ENCODE measurements around the gene DHTKD1.

DHTKD1 gene

GRCh38 chr10:12103802-12104201 is 35.0 kb downstream of the DHTKD1 start:
- no peak for DNase-seq (ENCODE audit: extremely low spot score)
- no peak for TF ChIP-seq CTCF (IDR thresholded peaks at IDR 0.05; ENCODE audit: control extremely low read depth, extremely low read depth, low read depth, missing control alignments)
- CTCF ChIA-PET, result interaction anchor here (1.0 to 1.5 kb wide), 2 partner anchors 8 to 15 kb away, joined by 3 to 5 read pairs; no protein-coding TSS in a partner anchor
- POLR2A ChIA-PET, result interaction anchor here (1.2 kb wide), 1 partner anchor 11 kb away, joined by 3 read pairs; no protein-coding TSS in a partner anchor

DNA sequence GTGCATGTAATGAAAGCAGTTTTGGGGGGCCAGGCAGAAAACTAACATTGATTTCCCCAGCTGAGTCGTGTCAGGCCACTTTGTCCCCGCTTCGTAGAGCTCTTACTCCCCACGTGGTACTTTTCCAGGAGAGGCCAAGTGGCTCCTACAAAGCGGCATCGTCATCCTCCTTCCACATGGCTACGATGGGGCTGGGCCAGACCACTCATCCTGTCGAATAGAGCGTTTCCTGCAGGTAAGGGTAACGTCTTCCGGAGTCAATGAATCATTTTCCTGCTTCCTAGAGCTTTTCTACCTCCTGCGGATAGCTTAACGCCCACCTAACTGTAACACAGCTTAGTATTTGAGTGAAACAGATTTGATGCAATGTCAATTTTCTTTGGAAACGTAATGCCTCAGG is 39.0 kb downstream of the DHTKD1 start:
- ChIA-PET CTCF (interaction anchor here (0.6 to 1.4 kb wide), 4 partner anchors 11 to 41 kb away, joined by 3 to 4 read pairs (median 3); no protein-coding TSS in a partner anchor), POLR2A (no interaction called here)
- DNase-seq (ENCODE audit: extremely low spot score), result no peak
- no peak for TF ChIP-seq CTCF (IDR thresholded peaks at IDR 0.05; ENCODE audit: control extremely low read depth, extremely low read depth, low read depth, missing control alignments)

- CTCF ChIA-PET, result interaction anchor here (0.9 to 1.8 kb wide), 3 partner anchors 9 to 123 kb away, joined by 3 to 4 read pairs (median 4); no protein-coding TSS in a partner anchor
Measured at GRCh38 chr10:12109286-12109685, 40.5 kb downstream of the DHTKD1 start.

DNA sequence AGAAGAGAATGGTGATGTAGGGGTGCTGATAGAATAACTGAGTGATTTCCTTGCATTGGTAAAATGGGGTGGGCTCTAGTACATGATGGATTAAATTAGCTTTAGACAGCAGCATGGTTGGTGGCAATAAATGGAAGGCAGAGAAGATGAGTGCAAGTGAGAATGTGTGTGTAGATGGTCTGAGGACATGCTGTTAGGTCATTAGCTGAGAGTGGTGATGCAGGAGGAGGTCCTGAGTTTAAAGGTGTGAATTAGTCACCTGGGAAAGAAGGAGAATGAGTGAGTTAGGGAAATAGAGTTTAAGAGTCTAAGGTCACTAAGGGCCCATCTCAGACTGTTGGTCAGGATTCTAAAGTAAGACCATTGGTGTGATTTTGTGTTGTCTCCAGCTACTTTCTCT is 42.8 kb downstream of the DHTKD1 start:
- POLR2A ChIA-PET, result no interaction called here
- CTCF ChIA-PET, result interaction anchor here (0.9 to 1.8 kb wide), 4 partner anchors 9 to 32 kb away, joined by 3 to 6 read pairs (median 4); no protein-coding TSS in a partner anchor
- TF ChIP-seq CTCF (IDR thresholded peaks at IDR 0.05; ENCODE audit: control extremely low read depth, extremely low read depth, low read depth, missing control alignments), result no peak
- no peak for DNase-seq (ENCODE audit: extremely low spot score)

More at GRCh38 chr10:12109286-12109685, 40.5 kb downstream of the DHTKD1 start:
- no peak for DNase-seq (ENCODE audit: extremely low spot score)
- POLR2A ChIA-PET, result no interaction called here
- no peak for TF ChIP-seq CTCF (IDR thresholded peaks at IDR 0.05; ENCODE audit: control extremely low read depth, extremely low read depth, low read depth, missing control alignments)

GRCh38 chr10:12113627-12114026 is 44.9 kb downstream of the DHTKD1 start:
- no peak for DNase-seq (ENCODE audit: extremely low spot score)
- ChIA-PET POLR2A (no interaction called here), CTCF (interaction anchor here (1.5 kb wide), 1 partner anchor 20 kb away, joined by 5 read pairs; no protein-coding TSS in a partner anchor)
- no peak for TF ChIP-seq CTCF (IDR thresholded peaks at IDR 0.05; ENCODE audit: control extremely low read depth, extremely low read depth, low read depth, missing control alignments)

GRCh38 chr10:12121673-12122072 is 52.9 kb downstream of the DHTKD1 start:
- ChIA-PET CTCF (interaction anchor here (1.1 kb wide), 1 partner anchor 49 kb away, joined by 3 read pairs; no protein-coding TSS in a partner anchor), POLR2A (interaction anchor here (1.1 kb wide), 1 partner anchor 9 kb away, joined by 3 read pairs; no protein-coding TSS in a partner anchor)
- no peak for TF ChIP-seq CTCF (IDR thresholded peaks at IDR 0.05; ENCODE audit: control extremely low read depth, extremely low read depth, low read depth, missing control alignments)
- peak; percentile 54 for DNase-seq (ENCODE audit: extremely low spot score)
